ENCODE results near the gene GCFC2.
"Not testable (repeated sequence)": the region's sequence is repeated elsewhere in the genome, so short reads cannot be mapped to it uniquely, and the experiment has no call there.

Gene GCFC2

GRCh38 chr2:75710577-75711253 is at the start of gene GCFC2:
GCFC2 (minus strand) TSS chr2:75710915; CDS start chr2:75710855, 60 bp downstream.
- DNase-seq: peak; percentile 56 to 89

- DNase-seq: no peak
Measured at GRCh38 chr2:75752828-75753227, 42.1 kb upstream of the GCFC2 start.

- DNase-seq: no peak
Measured at GRCh38 chr2:75751824-75752468, 41.2 kb upstream of the GCFC2 start.

- no peak for DNase-seq
Measured at GRCh38 chr2:75751360-75751759, 40.6 kb upstream of the GCFC2 start.

GRCh38 chr2:75737961-75738360 is 27.2 kb upstream of the GCFC2 start:
- no peak for DNase-seq

GRCh38 chr2:75736276-75736675 is 25.6 kb upstream of the GCFC2 start:
- DNase-seq: no peak

GRCh38 chr2:75729861-75730260 is 19.1 kb upstream of the GCFC2 start:
- DNase-seq: no peak

GRCh38 chr2:75728614-75729419 is 18.1 kb upstream of the GCFC2 start:
- no peak for DNase-seq

- no peak for DNase-seq
Measured at GRCh38 chr2:75722687-75723086, 12.0 kb upstream of the GCFC2 start.

- no peak for DNase-seq
Measured at GRCh38 chr2:75720525-75720924, 9.8 kb upstream of the GCFC2 start.

GRCh38 chr2:75719616-75720015 is 8.9 kb upstream of the GCFC2 start:
- no peak for DNase-seq

GRCh38 chr2:75716406-75716805 is 5.7 kb upstream of the GCFC2 start:
- DNase-seq: no peak

GRCh38 chr2:75711590-75711989 is 875 bp upstream of the GCFC2 start:
- DNase-seq: not testable (repeated sequence)

GRCh38 chr2:75710220-75710576 is 517 bp downstream of the GCFC2 start:
- no peak for DNase-seq

GRCh38 chr2:75709297-75709696 is 1.4 kb downstream of the GCFC2 start:
- DNase-seq: no peak

GRCh38 chr2:75707901-75708300 is 2.8 kb downstream of the GCFC2 start:
- no peak for DNase-seq

GRCh38 chr2:75705921-75706320 is 4.8 kb downstream of the GCFC2 start:
- DNase-seq: no peak

- DNase-seq: no peak
Measured at GRCh38 chr2:75703589-75704287, 7.0 kb downstream of the GCFC2 start.

GRCh38 chr2:75702593-75702992 is 8.1 kb downstream of the GCFC2 start:
- no peak for DNase-seq

- DNase-seq: no peak
Measured at GRCh38 chr2:75698918-75699317, 11.8 kb downstream of the GCFC2 start.

- DNase-seq: no peak
Measured at GRCh38 chr2:75688196-75688595, 22.5 kb downstream of the GCFC2 start.

- not testable (repeated sequence) for DNase-seq
Measured at GRCh38 chr2:75683430-75683829, 27.3 kb downstream of the GCFC2 start.

- no peak for DNase-seq
Measured at GRCh38 chr2:75680402-75680801, 30.3 kb downstream of the GCFC2 start.

Measured in bone marrow (tissue), 2 donors.